GM18526 (cell line): ENCODE data around the gene TMEM125.

Experiments used
- POLR2A ChIP-seq: IDR thresholded peaks from 3 replicates; pipeline ENCODE4 v1.6.1; 2011; ENCODE audit not compliant: insufficient read length; ENCODE audit errors: extremely low read depth

Gene TMEM125

GRCh38 chr1:43306688-43307457 is 37.1 kb downstream of the TMEM125 start:
- TF ChIP-seq POLR2A, result no peak

GRCh38 chr1:43307458-43308158 is 37.8 kb downstream of the TMEM125 start:
- TF ChIP-seq POLR2A, result no peak

- TF ChIP-seq POLR2A, result no peak
Measured at GRCh38 chr1:43308635-43309404, 39.0 kb downstream of the TMEM125 start.

DNA sequence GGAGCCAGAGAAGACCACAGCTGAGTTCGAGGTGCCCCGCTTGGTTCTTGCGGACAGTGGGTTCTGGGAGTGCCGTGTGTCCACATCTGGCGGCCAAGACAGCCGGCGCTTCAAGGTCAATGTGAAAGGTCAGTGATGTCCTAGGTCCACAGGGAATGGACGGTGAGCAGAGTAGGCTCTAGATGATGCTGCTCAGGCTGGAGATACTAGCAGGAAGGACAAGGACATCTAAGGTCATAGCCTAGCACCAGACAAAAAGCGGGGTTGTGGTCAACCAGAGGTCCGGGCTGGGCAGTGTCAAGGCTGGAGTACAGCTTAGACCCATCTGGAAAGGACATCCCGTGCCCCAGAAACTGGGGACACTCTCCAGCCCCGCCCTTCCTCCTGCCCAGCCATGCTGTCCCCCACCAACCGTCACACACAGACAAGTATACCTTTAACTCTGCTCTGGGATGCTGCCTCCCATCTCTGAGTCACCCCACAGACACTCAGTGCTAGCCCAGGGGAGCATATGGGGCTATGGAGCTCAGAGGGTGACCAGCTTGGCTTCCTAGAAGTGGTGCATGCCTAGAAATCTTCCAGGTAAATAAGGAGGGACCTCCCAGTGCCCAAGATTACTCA is 39.7 kb downstream of the TMEM125 start:
- TF ChIP-seq POLR2A, result no peak

GRCh38 chr1:43311521-43311920 is 41.7 kb downstream of the TMEM125 start:
- no peak for TF ChIP-seq POLR2A

GRCh38 chr1:43312212-43312623 is 42.4 kb downstream of the TMEM125 start:
- TF ChIP-seq POLR2A, result no peak

GRCh38 chr1:43312663-43313515 is 43.1 kb downstream of the TMEM125 start:
- TF ChIP-seq POLR2A, result no peak

- TF ChIP-seq POLR2A, result no peak
Measured at GRCh38 chr1:43313771-43314170, 44.0 kb downstream of the TMEM125 start.

- no peak for TF ChIP-seq POLR2A
Measured at GRCh38 chr1:43314233-43314632, 44.5 kb downstream of the TMEM125 start.

DNA sequence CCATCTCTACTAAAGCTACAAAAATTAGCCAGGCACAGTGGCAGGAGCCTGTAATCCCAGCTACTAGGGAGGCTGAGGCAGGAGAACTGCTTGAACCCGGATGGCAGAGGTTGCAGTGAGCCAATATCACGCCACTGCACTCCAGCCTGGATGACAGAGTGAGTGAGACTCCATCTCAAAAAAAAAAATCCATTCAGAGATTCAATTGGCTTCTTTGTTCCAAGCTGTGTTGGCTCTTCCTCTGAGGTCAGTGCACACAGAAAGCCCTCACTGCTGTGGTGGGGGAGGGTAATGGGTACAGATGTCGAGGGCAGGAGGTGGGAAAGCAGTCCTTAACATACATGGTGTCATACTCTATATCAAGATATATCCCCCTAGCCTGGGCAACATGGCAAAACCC is 45.7 kb downstream of the TMEM125 start:
- TF ChIP-seq POLR2A, result no peak

GRCh38 chr1:43315963-43316737 is 46.4 kb downstream of the TMEM125 start:
- no peak for TF ChIP-seq POLR2A

GRCh38 chr1:43316738-43317520 is 47.1 kb downstream of the TMEM125 start:
- no peak for TF ChIP-seq POLR2A
